K562 (cell line): ENCODE measurements around the gene UBXN2A. TPM values are rescaled to one million over a fixed set of nuclear protein-coding genes. Genes with fewer than 3 reads are reported as not detected.

Experiments
- CREB3 ChIP-seq: fragments of 450-650 bp; conservative IDR thresholded peaks from 2 replicates; pipeline ENCODE4 v1.6.1; 2016; ENCODE audit warnings: missing genetic modification characterization, low read depth, mild to moderate bottlenecking, missing compliant biosample characterization, moderate library complexity
- E2F6 ChIP-seq, 2 experiments: IDR thresholded peaks; 2 replicates each; pipeline ENCODE4 v1.6.1; 2011; ENCODE audit warnings: borderline replicate concordance in 1 of 2, control low read depth in 1 of 2, low read depth in 1 of 2, low read length in 1 of 2, mild to moderate bottlenecking in 1 of 2, mixed read lengths in 1 of 2, moderate library complexity in 1 of 2; ENCODE audit not compliant: insufficient read depth in 1 of 2, insufficient read length in 1 of 2, poor library complexity in 1 of 2, severe bottlenecking in 1 of 2; ENCODE audit errors: extremely low read depth in 1 of 2
- EP400 ChIP-seq: fragments of 450-650 bp; IDR thresholded peaks from 2 replicates; pipeline ENCODE4 v1.6.1; 2017; ENCODE audit warnings: antibody characterized with exemption, mild to moderate bottlenecking, moderate library complexity
- IRF1 ChIP-seq: sonication (generic); formaldehyde crosslinking; IDR thresholded peaks from 2 replicates; pipeline ENCODE4 v1.8.0; 2022; ENCODE audit warnings: missing genetic modification reagents, mild to moderate bottlenecking, borderline replicate concordance
- KDM1A ChIP-seq, 2 experiments: fragments of 450-650 bp; IDR thresholded peaks; 2 replicates each; pipeline ENCODE4 v1.6.1; 2016; ENCODE audit warnings: mild to moderate bottlenecking in 2 of 2
- MCM2 ChIP-seq: fragments of 450-650 bp; IDR thresholded peaks from 2 replicates; pipeline ENCODE4 v1.6.1; 2017; ENCODE audit warnings: low read depth, mild to moderate bottlenecking
- MXI1 ChIP-seq: IDR thresholded peaks from 2 replicates; pipeline ENCODE4 v1.6.1; 2011; ENCODE audit warnings: low read depth, mild to moderate bottlenecking, improper control_type of control experiment, low read length
- NBN ChIP-seq: fragments of 450-650 bp; IDR thresholded peaks from 2 replicates; pipeline ENCODE4 v1.6.1; 2016; ENCODE audit warnings: low read depth, mild to moderate bottlenecking
- SETDB1 ChIP-seq: IDR thresholded peaks from one replicate; pipeline ENCODE4 v1.6.1; 2012; ENCODE audit warnings: low read length, control low read depth, inconsistent platforms
- TEAD1 ChIP-seq, 2 experiments: fragments of 450-650 bp in 1 of 2; sonication (generic) in 1 of 2; formaldehyde crosslinking; IDR thresholded peaks; 2 replicates each; pipeline versions ENCODE4 v1.4.0 to v1.8.0; 2020 to 2022; ENCODE audit warnings: mild to moderate bottlenecking in 2 of 2, missing genetic modification reagents in 1 of 2
- ZFPM2 ChIP-seq: fragments of 250-450 bp; sonication (Bioruptor Pico); IDR thresholded peaks from 2 replicates; pipeline ENCODE4 v1.5.1; 2022; ENCODE audit warnings: mild to moderate bottlenecking
- ZNF212 ChIP-seq: fragments of 450-650 bp; formaldehyde crosslinking; IDR thresholded peaks from 2 replicates; pipeline ENCODE4 v1.4.0; 2020; ENCODE audit warnings: mild to moderate bottlenecking
- ZNF282 ChIP-seq: sonication (generic); formaldehyde crosslinking; IDR thresholded peaks from 2 replicates; pipeline ENCODE4 v1.8.1; 2023; ENCODE audit warnings: missing genetic modification reagents
- ZNF408 ChIP-seq: fragments of 250-450 bp; sonication (Bioruptor Pico); IDR thresholded peaks from 2 replicates; pipeline ENCODE4 v1.4.0; 2020; ENCODE audit warnings: low read depth, mild to moderate bottlenecking, moderate library complexity
- polyA plus RNA-seq, 8 experiments: library from polyadenylated mRNA; depleted of rRNA in 4 of 8; stranded (reverse) in 5 of 8; unstranded in 3 of 8; fragments of >200 nt; fragmentation: Nextera tagmentation in 2 of 8; fragmentation: Illumina TruSeq in 1 of 8; extraction: Ambion mirVana in 2 of 8; extraction: Trizol in 1 of 8; gene quantifications; 2 replicates each; pipeline versions ENCODE4 v1.2.1 to v1.2.3, GENCODE V29; 2011 to 2014; ENCODE audit warnings: inconsistent platforms in 1 of 8, missing spikeins in 1 of 8
- total RNA-seq, 7 experiments: library from RNA; depleted of rRNA in 6 of 7; stranded (reverse); fragments of >200 nt in 6 of 7; fragmentation: Illumina TruSeq in 2 of 7; extraction: Trizol in 2 of 7; gene quantifications; 2 replicates each; pipeline versions ENCODE4 v1.2.1 to v1.2.3, GENCODE V29; 2011 to 2021; ENCODE audit warnings: low replicate concordance in 1 of 7
- TF ChIP-seq, protein P1 (sequence below): IDR thresholded peaks from 3 replicates; pipeline ENCODE4 v1.6.1; 2011; ENCODE audit warnings: borderline replicate concordance, mild to moderate bottlenecking; ENCODE audit not compliant: insufficient read length, insufficient read depth
- TF ChIP-seq, protein P2 (sequence below): sonication (generic); formaldehyde crosslinking; IDR thresholded peaks from 2 replicates; pipeline ENCODE4 v1.8.0; 2022; ENCODE audit warnings: mild to moderate bottlenecking, low read depth, missing genetic modification reagents
- TF ChIP-seq, protein P3 (sequence below): fragments of 450-650 bp; formaldehyde crosslinking; IDR thresholded peaks from 2 replicates; pipeline ENCODE4 v1.4.0; 2020; ENCODE audit warnings: mild to moderate bottlenecking, moderate library complexity

Gene UBXN2A
- total and polyA plus RNA-seq, 9 of the 15 experiments (the other 6 are each of a cell fraction or from before 2014, with no cell fraction given) = 3.4 to 25.6 (median 16.0) TPM

GRCh38 chr2:24009680-24010476 lies 69.6 kb downstream of the UBXN2A start, which contains the start of gene MFSD2B (continued):
- TF ChIP-seq IRF1 (no peak), EP400 (0 out of 2 replicates have a peak, but pooled peaks have one; percentile 2), ZNF212 (CRISPR knock-in tag) (no peak), ZNF282 (no peak), MXI1 (no peak), KDM1A (IDR thresholded peaks at IDR 0.05) (no peak), ZNF408 (CRISPR knock-in tag) (no peak), E2F6 (IDR thresholded peaks at IDR 0.05; ENCODE audit: borderline replicate concordance in 1 of 2, extremely low read depth in 1 of 2, insufficient read depth in 1 of 2, insufficient read length in 1 of 2, low read depth in 1 of 2, low read length in 1 of 2, poor library complexity in 1 of 2, severe bottlenecking in 1 of 2) (peak; percentile 77 to 94), SETDB1 (no peak), MCM2 (no peak), ZFPM2 (no peak), NBN (no peak), TEAD1 (CRISPR knock-in tag; IDR thresholded peaks at IDR 0.05) (0 out of 4 replicates have a peak, but pooled peaks of 1 of the 2 experiments have one; percentile 42), CREB3 (tag) (no peak; the same call in 1 of the 2 replicates)
- TF ChIP-seq, protein P1, sequence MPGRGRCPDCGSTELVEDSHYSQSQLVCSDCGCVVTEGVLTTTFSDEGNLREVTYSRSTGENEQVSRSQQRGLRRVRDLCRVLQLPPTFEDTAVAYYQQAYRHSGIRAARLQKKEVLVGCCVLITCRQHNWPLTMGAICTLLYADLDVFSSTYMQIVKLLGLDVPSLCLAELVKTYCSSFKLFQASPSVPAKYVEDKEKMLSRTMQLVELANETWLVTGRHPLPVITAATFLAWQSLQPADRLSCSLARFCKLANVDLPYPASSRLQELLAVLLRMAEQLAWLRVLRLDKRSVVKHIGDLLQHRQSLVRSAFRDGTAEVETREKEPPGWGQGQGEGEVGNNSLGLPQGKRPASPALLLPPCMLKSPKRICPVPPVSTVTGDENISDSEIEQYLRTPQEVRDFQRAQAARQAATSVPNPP = no peak
- TF ChIP-seq, protein P2, sequence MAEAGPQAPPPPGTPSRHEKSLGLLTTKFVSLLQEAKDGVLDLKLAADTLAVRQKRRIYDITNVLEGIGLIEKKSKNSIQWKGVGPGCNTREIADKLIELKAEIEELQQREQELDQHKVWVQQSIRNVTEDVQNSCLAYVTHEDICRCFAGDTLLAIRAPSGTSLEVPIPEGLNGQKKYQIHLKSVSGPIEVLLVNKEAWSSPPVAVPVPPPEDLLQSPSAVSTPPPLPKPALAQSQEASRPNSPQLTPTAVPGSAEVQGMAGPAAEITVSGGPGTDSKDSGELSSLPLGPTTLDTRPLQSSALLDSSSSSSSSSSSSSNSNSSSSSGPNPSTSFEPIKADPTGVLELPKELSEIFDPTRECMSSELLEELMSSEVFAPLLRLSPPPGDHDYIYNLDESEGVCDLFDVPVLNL (CRISPR knock-in tag) = no peak
- TF ChIP-seq, protein P3, sequence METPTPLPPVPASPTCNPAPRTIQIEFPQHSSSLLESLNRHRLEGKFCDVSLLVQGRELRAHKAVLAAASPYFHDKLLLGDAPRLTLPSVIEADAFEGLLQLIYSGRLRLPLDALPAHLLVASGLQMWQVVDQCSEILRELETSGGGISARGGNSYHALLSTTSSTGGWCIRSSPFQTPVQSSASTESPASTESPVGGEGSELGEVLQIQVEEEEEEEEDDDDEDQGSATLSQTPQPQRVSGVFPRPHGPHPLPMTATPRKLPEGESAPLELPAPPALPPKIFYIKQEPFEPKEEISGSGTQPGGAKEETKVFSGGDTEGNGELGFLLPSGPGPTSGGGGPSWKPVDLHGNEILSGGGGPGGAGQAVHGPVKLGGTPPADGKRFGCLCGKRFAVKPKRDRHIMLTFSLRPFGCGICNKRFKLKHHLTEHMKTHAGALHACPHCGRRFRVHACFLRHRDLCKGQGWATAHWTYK (CRISPR knock-in tag) = 0 out of 2 replicates have a peak, but pooled peaks have one; percentile 80
